Keratinocyte (primary cell): ENCODE data around the gene STAM2.
"Not testable (repeated sequence)": the region's sequence is repeated elsewhere in the genome, so short reads cannot be mapped to it uniquely, and the experiment has no call there.

Experiments used
- EZH2 ChIP-seq: IDR thresholded peaks from one replicate; pipeline ENCODE4 v1.6.1; 2012; ENCODE audit warnings: inconsistent platforms, mild to moderate bottlenecking, low read length, moderate library complexity
- TF ChIP-seq, protein P1 (sequence below), 3 experiments: IDR thresholded peaks in 1 of 3; conservative IDR thresholded peaks in 1 of 3; optimal IDR thresholded peaks in 1 of 3; 2 replicates in 2 of 3; 3 replicates in 1 of 3; pipeline versions ENCODE3 to v1.5.1; 2011; ENCODE audit warnings: low read length in 3 of 3, mild to moderate bottlenecking in 3 of 3, moderate library complexity in 2 of 3, control low read depth in 1 of 3, inconsistent platforms in 1 of 3; ENCODE audit not compliant: insufficient read depth in 2 of 3; ENCODE audit errors: extremely low read depth in 1 of 3

DNA sequence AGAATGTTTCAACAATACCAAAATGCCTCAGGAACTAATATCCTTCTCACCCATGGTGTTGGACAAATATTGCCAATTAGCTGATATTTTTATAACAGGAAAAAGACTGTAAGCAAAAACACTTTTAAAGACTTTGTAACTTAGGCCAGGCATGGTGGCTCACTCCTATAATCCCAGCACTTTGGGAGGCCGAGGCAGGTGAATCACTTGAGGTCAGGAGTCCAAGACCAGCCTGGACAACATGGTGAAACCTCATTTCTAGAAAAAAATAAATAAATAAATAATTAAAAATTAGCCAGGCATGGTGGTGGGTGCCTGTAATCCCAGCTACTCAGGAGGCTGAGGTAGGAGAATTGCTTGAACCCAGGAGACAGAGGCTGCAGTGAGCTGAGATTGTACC lies 8.1 kb downstream of the STAM2 start:
- TF ChIP-seq, protein P1, sequence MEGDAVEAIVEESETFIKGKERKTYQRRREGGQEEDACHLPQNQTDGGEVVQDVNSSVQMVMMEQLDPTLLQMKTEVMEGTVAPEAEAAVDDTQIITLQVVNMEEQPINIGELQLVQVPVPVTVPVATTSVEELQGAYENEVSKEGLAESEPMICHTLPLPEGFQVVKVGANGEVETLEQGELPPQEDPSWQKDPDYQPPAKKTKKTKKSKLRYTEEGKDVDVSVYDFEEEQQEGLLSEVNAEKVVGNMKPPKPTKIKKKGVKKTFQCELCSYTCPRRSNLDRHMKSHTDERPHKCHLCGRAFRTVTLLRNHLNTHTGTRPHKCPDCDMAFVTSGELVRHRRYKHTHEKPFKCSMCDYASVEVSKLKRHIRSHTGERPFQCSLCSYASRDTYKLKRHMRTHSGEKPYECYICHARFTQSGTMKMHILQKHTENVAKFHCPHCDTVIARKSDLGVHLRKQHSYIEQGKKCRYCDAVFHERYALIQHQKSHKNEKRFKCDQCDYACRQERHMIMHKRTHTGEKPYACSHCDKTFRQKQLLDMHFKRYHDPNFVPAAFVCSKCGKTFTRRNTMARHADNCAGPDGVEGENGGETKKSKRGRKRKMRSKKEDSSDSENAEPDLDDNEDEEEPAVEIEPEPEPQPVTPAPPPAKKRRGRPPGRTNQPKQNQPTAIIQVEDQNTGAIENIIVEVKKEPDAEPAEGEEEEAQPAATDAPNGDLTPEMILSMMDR (optimal IDR thresholded peaks at IDR 0.05 in 1 of 3, IDR thresholded peaks at IDR 0.05 in 1 of 3, conservative IDR thresholded peaks at IDR 0.05 in 1 of 3; ENCODE audit: extremely low read depth in 1 of 3, insufficient read depth in 2 of 3, low read length in 3 of 3) = not testable (repeated sequence)
- not testable (repeated sequence) for TF ChIP-seq EZH2
